Heart right ventricle (tissue), 16 donors: ENCODE measurements around the gene DPH2. TPM values are rescaled to one million over a fixed set of nuclear protein-coding genes. Genes with fewer than 3 reads are reported as not detected.

Experiments
- ATAC-seq, 8 donors: fragments of 200-7000 bp; cut with Tn5 transposase; one replicate each; pipeline ENCODE4 v1.9.1; 2020; ENCODE audit warnings: mild to moderate bottlenecking in 8 of 8, moderate library complexity in 8 of 8, moderate number of reproducible peaks in 1 of 8
- DNase-seq, 2 donors: peaks; one replicate each; pipeline ENCODE4 v3.0.0-alpha.2; 2020
- H3K27ac ChIP-seq, 10 donors: fragments of 200-600 bp; sonication (generic) in 2 of 10; one replicate each; pipeline versions ENCODE4 v1.5.0 to v1.8.0; 2020 to 2022; ENCODE audit warnings: mild to moderate bottlenecking in 3 of 10
- H3K27me3 ChIP-seq, 7 donors: fragments of 200-600 bp; one replicate each; pipeline ENCODE4 v1.8.0; 2021 to 2022; ENCODE audit warnings: mild to moderate bottlenecking in 2 of 7
- H3K36me3 ChIP-seq, 9 donors: fragments of 200-600 bp; sonication (generic) in 1 of 9; one replicate each; pipeline versions ENCODE4 v1.5.0 to v1.8.0; 2020 to 2022; ENCODE audit warnings: mild to moderate bottlenecking in 2 of 9
- H3K4me1 ChIP-seq, 9 donors: fragments of 200-600 bp; sonication (generic) in 1 of 9; one replicate each; pipeline versions ENCODE4 v1.5.0 to v1.8.0; 2020 to 2022; ENCODE audit warnings: mild to moderate bottlenecking in 4 of 9
- H3K4me3 ChIP-seq, 10 donors: fragments of 200-600 bp; sonication (generic) in 2 of 10; one replicate each; pipeline versions ENCODE4 v1.5.0 to v1.8.0; 2020 to 2022; ENCODE audit warnings: mild to moderate bottlenecking in 7 of 10, moderate library complexity in 2 of 10
- H3K9me3 ChIP-seq, 11 donors: fragments of 200-600 bp in 10 of 11; sonication (generic) in 2 of 11; one replicate each; pipeline versions ENCODE4 v1.5.0 to v1.8.0; 2013 to 2022; ENCODE audit warnings: mild to moderate bottlenecking in 2 of 11, control low read depth in 1 of 11, moderate library complexity in 1 of 11
- WGBS, 2 donors: extraction: QIAGEN DNeasy Blood & Tissue Kit; methylation state at CpG; one replicate each; pipeline ENCODE4 v1.1.7; 2013; ENCODE audit warnings: inconsistent platforms in 1 of 2; 5-methylcytosine and 5-hydroxymethylcytosine counted together
- intact Hi-C, 10 donors: fragments of 100-400 bp; cut with DNase I; formaldehyde crosslinking; loops; one replicate each; pipeline versions ENCODE4 v1.11.1 to v1.14.2; 2022
- polyA plus RNA-seq, 2 donors: library from polyadenylated mRNA; stranded (reverse); fragments of 200-250 nt; gene quantifications; one replicate each; pipeline ENCODE4 v1.2.3, GENCODE V29; 2013
- total RNA-seq, 10 donors: library from RNA; stranded (reverse); fragmentation: NEBNext Ultra II Directional in 3 of 10; extraction: Animal tissue kit (Norgen Biotek cat#: 25700) in 3 of 10; gene quantifications; one replicate each; pipeline versions ENCODE4 v1.2.1 to v1.2.4, GENCODE V29; 2021 to 2023
- TF ChIP-seq, protein P1 (sequence below), 9 donors: fragments of 200-600 bp; sonication (generic) in 2 of 9; IDR thresholded peaks; one replicate each; pipeline versions ENCODE4 v1.5.0 to v1.8.0; 2021 to 2022; ENCODE audit warnings: antibody characterized with exemption in 9 of 9, mild to moderate bottlenecking in 5 of 9, moderate library complexity in 1 of 9
- donor health status: Arrhythmogenic right ventricular cardiomyopathy.
- donor health status: ischemic (EF 13 %, LVEDD 7.1; RV severe dilation, severe dysfunction).
- donor health status: healthy with polysubstance abuse.
- donor health status: DM: no; HTN: yes; CAD: no.
- donor health status: DM: no; HTN: no; CAD: no.
- donor health status: ischemic (EF 25% LVEDD 6.9; RV normal size, moderate dysfunction).
- donor health status: ischemic (EF 25% LVEDD 5.7; RV mildly dilated, moderate dysfunction).
- donor health status: healthy.
- donor health status: DM: yes; HTN: yes; CAD: no.
- donor health status: Ischemic cardiomyopathy.
- donor health status: ischemic (EF 35%, LVEDD 5.7; RV mildly dilated, moderate dysfunction).
- donor health status: nonischemic (EF 11% LVEDD 7.7; RV severe dilation, severe dysfunction).
- donor health status: DM: yes; HTN: yes; CAD: no.
- donor health status: PGD.
- donor health status: ischemic (EF 29% LVEDD 5.4; RV normal size, mild dysfunction).
- donor health status: nonischemic (EF 23%, LVEDD 6.1; RV moderate dilation, normal function).

Gene DPH2
- total and polyA plus RNA-seq, 12 donors, result 9.4 to 33.7 (median 14.3) TPM

DNA sequence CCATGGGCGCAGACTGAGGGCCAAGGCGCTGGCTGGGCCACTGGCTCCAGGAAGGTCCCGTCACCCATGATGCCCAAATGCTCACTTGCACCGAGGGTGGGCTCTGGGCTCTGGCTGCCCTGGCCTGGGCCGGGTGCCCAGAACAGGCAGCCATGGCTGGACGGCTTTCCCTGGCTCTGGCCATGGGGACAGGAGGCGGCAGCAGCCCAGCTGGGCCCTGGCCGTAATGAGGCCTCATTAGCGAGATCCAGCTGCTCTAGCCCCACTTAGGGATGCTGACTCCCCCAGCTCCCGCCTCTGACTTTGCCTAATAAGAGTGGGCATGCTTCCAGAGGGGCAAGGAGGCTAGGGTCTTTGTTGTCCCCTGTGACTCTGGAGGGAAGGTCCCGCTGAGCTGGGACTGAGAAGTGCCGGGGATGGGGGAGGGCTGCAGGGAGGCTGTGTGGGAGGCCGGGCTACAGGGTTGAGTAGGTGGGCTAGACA is 49.7 kb downstream of the DPH2 start:
- no peaks in the 10 kb centered on the region for H3K36me3 ChIP-seq
- TF ChIP-seq, protein P1, sequence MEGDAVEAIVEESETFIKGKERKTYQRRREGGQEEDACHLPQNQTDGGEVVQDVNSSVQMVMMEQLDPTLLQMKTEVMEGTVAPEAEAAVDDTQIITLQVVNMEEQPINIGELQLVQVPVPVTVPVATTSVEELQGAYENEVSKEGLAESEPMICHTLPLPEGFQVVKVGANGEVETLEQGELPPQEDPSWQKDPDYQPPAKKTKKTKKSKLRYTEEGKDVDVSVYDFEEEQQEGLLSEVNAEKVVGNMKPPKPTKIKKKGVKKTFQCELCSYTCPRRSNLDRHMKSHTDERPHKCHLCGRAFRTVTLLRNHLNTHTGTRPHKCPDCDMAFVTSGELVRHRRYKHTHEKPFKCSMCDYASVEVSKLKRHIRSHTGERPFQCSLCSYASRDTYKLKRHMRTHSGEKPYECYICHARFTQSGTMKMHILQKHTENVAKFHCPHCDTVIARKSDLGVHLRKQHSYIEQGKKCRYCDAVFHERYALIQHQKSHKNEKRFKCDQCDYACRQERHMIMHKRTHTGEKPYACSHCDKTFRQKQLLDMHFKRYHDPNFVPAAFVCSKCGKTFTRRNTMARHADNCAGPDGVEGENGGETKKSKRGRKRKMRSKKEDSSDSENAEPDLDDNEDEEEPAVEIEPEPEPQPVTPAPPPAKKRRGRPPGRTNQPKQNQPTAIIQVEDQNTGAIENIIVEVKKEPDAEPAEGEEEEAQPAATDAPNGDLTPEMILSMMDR (IDR thresholded peaks at IDR 0.05), result no peak
- no peak overlapping the region for H3K27ac ChIP-seq
- no peaks in the 10 kb centered on the region for H3K27me3 ChIP-seq
- no peaks in the 10 kb centered on the region for H3K9me3 ChIP-seq
- H3K4me1 ChIP-seq, result peaks cover 0 to 27% (median 3%) of the 10 kb centered on the region in 9 donors
- 77 to 81% methylated on average over 13 of the region's 13 CpGs for WGBS, 2 donors
- intact Hi-C loops, result no loop called here
- H3K4me3 ChIP-seq, result no peak overlapping the region
- DNase-seq, result no peak
- ATAC-seq, result no peak

DNA sequence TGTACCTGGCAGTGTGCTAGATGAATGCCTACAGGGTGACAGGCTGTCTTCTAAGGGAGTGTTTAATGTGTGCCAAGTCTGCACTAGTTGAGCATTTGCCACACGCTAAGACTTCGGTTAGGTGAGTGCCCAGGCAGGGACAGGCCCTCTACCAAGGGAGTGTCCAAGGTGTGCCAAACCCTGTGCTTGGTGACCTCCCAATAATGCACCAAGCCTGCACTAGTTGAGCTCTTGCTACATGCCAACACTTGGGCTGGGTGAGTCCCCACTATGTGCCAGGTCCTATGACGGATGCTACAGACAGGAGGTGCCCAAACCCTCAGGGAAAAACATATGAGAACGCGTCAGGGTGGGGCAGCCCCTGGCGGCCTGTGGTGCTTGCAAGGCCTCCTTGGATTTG is 50.7 kb downstream of the DPH2 start:
- Histone ChIP-seq H3K4me3 (no peak overlapping the region), H3K27ac (no peak overlapping the region), H3K36me3 (no peaks in the 10 kb centered on the region), H3K27me3 (no peaks in the 10 kb centered on the region), H3K9me3 (no peaks in the 10 kb centered on the region), H3K4me1 (peaks cover 0 to 18% (median 3%) of the 10 kb centered on the region in 9 donors)
- TF ChIP-seq, protein P1 (IDR thresholded peaks at IDR 0.05), result no peak
- 80 to 91% methylated on average over 6 of the region's 6 CpGs for WGBS, 2 donors
- no peak for ATAC-seq
- DNase-seq, result no peak
- intact Hi-C loops, result no loop called here

DNA sequence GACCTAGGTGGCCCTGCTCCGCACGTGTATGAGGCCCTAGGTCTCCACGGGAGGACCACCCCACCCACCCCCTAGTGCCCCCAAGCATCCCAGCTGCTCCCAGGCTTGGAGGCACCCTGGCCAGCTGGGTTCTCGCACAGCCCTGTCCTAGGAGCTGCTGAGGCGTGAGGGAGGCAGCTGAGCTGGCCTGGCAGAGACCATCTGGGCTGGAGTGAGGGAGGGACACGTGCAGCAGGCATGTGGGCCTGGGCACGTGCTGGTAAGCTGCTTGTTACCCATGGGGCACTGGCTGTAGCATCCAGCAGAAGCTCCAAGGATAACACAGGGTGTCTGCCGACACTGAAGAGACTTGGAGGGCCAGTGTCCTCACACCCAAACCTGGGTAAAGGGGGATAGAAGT is 51.3 kb downstream of the DPH2 start:
- Histone ChIP-seq H3K4me1 (peaks cover 0 to 11% (median 3%) of the 10 kb centered on the region in 9 donors), H3K9me3 (no peaks in the 10 kb centered on the region), H3K4me3 (no peak overlapping the region), H3K36me3 (no peaks in the 10 kb centered on the region), H3K27ac (no peak overlapping the region), H3K27me3 (no peaks in the 10 kb centered on the region)
- no peak for ATAC-seq
- 85 to 86% methylated on average over 8 of the region's 8 CpGs for WGBS, 2 donors
- no peak for DNase-seq
- intact Hi-C loops, result no loop called here
- TF ChIP-seq, protein P1 (IDR thresholded peaks at IDR 0.05), result no peak

DNA sequence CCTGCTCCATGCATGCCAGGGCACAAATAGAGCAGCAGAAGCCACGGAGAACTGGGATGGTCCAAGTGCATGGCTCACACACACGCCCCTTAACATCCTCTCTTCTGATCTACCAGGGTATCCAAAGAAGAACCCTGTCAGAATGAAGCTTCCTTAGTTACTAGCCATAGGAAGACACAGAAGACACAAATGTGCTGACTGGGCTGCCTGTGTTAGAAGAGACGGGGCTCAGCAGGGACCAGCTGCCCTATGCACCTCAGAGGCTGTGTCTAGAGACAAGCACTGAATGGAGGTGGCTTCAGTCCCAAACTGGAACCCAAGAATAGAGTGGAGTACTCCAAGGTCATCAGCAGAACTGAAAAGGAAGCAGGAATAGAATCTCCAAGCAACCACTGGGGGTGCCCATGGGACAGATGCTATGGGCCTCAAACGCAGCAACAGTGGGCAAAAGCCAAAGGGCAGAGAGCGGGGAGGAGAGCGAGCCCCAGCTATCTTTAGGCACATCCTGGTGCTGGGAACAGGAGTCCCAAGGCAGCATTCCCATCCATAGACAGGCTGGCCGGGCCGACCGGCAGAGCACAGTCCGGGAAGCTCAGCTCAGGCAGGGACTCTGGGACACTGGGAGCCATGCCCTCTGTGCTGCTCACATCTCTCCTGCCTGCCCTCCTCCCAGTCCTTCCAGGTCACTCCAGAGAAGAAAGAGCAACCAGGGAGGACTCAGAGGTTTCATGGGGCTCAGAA is 51.9 kb downstream of the DPH2 start:
- ATAC-seq (peak; percentile 40 to 79 (median 64)), DNase-seq (peak; percentile 20 to 49)
- Histone ChIP-seq H3K4me3 (no peak overlapping the region), H3K27ac (peak overlapping the region in 5 of 10 donors; percentile 26 to 44 (median 29)), H3K27me3 (no peaks in the 10 kb centered on the region), H3K36me3 (no peaks in the 10 kb centered on the region), H3K4me1 (peaks cover 0 to 11% (median 3%) of the 10 kb centered on the region in 9 donors), H3K9me3 (no peaks in the 10 kb centered on the region)
- TF ChIP-seq, protein P1 (IDR thresholded peaks at IDR 0.05), result peak in 2 of 9 donors; percentile 20 to 25
- WGBS, 2 donors, result 80 to 82% methylated on average over 10 of the region's 10 CpGs
- intact Hi-C loops, result no loop called here

Other genes starting within 250 kb of the DPH2 start
- 1 to 10 TPM in 1 of 10 donors, under 1 TPM in 3, not detected in 6; 0.62 to 1.5 (median 0.66) TPM for gene ARTN, start 36.2 kb upstream of the DPH2 start, total RNA-seq
- under 1 TPM; 0.44 to 0.59 TPM for gene ARTN, start 36.2 kb upstream of the DPH2 start, polyA plus RNA-seq
- gene IPO13, start 23.1 kb upstream of the DPH2 start, total RNA-seq, result 10 to 100 TPM; 53.3 to 66.1 (median 56.8) TPM
- 10 to 100 TPM; 25.2 to 74.5 TPM for gene IPO13, start 23.1 kb upstream of the DPH2 start, polyA plus RNA-seq
- 100 to 1,000 TPM in 3 of 10 donors, 10 to 100 TPM in 7; 63.1 to 112 (median 72.9) TPM for gene ATP6V0B, start 5.0 kb downstream of the DPH2 start, total RNA-seq
- gene ATP6V0B, start 5.0 kb downstream of the DPH2 start, polyA plus RNA-seq, result 100 to 1,000 TPM in 1 of 2 donors, 10 to 100 TPM in 1; 73.4 to 227 TPM
- gene B4GALT2, start 9.2 kb downstream of the DPH2 start, total RNA-seq, result 10 to 100 TPM; 31.1 to 47.0 (median 38.6) TPM
- 10 to 100 TPM; 25.4 to 50.8 TPM for gene B4GALT2, start 9.2 kb downstream of the DPH2 start, polyA plus RNA-seq
- 1 to 10 TPM in 8 of 10 donors, under 1 TPM in 2; 0.55 to 3.1 (median 1.3) TPM for gene CCDC24, start 21.6 kb downstream of the DPH2 start, total RNA-seq
- 1 to 10 TPM; 1.1 to 3.1 TPM for gene CCDC24, start 21.6 kb downstream of the DPH2 start, polyA plus RNA-seq
- 1 to 10 TPM in 5 of 10 donors, under 1 TPM in 5; 0.32 to 1.6 (median 0.91) TPM for gene SLC6A9, start 61.5 kb downstream of the DPH2 start, total RNA-seq
- gene SLC6A9, start 61.5 kb downstream of the DPH2 start, polyA plus RNA-seq, result 1 to 10 TPM in 1 of 2 donors, under 1 TPM in 1; 0.88 to 1.7 TPM
- gene KLF17, start 148.8 kb downstream of the DPH2 start, total RNA-seq, result under 1 TPM in 1 of 10 donors, not detected in 9; 0.12 TPM
- gene KLF17, start 148.8 kb downstream of the DPH2 start, polyA plus RNA-seq, result under 1 TPM in 1 of 2 donors, not detected in 1; 0.01 TPM
- not detected for gene KLF18, start 171.6 kb downstream of the DPH2 start, total RNA-seq
- not detected for gene KLF18, start 171.6 kb downstream of the DPH2 start, polyA plus RNA-seq
- gene DMAP1, start 243.5 kb downstream of the DPH2 start, total RNA-seq, result 10 to 100 TPM; 24.1 to 33.9 (median 27.6) TPM
- 10 to 100 TPM; 35.2 to 37.3 TPM for gene DMAP1, start 243.5 kb downstream of the DPH2 start, polyA plus RNA-seq